Measurements from ENCODE around the gene UNC5A. TPM values are rescaled to one million over a fixed set of nuclear protein-coding genes. Genes with fewer than 3 reads are reported as not detected.

UNC5A gene
- total RNA-seq, 6 experiments from 2014 or later: not detected

- Mint-ChIP-seq H3K4me3 (no peak overlapping the region), H3K27me3 (ENCODE audit: insufficient read depth) (peaks cover 39% of the 10 kb centered on the region), H3K9me3 (no peaks in the 10 kb centered on the region), H3K4me1 (ENCODE audit: low read depth) (peaks cover 8% of the 10 kb centered on the region), H3K36me3 (ENCODE audit: low read depth) (no peaks in the 10 kb centered on the region), H3K27ac (no peak overlapping the region)
- no peak for DNase-seq
- no peak for TF ChIP-seq CTCF (IDR thresholded peaks at IDR 0.05)
Measured at GRCh38 chr5:176849611-176850227, 39.4 kb downstream of the UNC5A start.

- TF ChIP-seq CTCF (IDR thresholded peaks at IDR 0.05): no peak
- no peaks in the 10 kb centered on the region; the same call in 1 of the 2 replicates for H3K4me1 Mint-ChIP-seq (ENCODE audit: low read depth)
- H3K27me3 Mint-ChIP-seq (ENCODE audit: insufficient read depth): peaks cover 38% of the 10 kb centered on the region
- H3K36me3 Mint-ChIP-seq (ENCODE audit: low read depth): no peaks in the 10 kb centered on the region
- no peaks in the 10 kb centered on the region for H3K9me3 Mint-ChIP-seq
- H3K27ac Mint-ChIP-seq: no peak overlapping the region
- H3K4me3 Mint-ChIP-seq: no peak overlapping the region
- DNase-seq: no peak
Measured at GRCh38 chr5:176850371-176851245, 40.2 kb downstream of the UNC5A start.

DNA sequence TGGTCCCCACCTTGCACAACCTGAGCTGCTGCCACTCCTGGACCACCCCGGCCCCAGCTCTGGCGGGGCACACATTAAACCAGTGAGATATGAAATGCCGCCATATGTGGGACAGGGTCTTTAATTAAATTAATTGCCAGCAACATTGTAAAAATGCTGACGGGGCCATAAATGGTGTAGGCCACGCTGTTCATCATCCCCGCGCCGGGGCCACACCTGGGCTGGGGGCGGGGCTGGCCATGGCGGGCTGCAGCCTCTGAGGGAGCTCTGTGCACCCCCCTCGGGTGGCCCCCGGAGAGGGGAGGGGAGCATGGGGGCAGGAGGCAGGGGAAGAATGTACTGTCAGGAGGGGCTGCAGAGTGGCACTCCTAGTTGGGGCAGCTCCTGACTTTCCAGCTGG is 41.0 kb downstream of the UNC5A start:
- Mint-ChIP-seq H3K9me3 (no peaks in the 10 kb centered on the region), H3K27ac (no peak overlapping the region), H3K4me1 (ENCODE audit: low read depth) (no peaks in the 10 kb centered on the region)

GRCh38 chr5:176851871-176852658 is 41.7 kb downstream of the UNC5A start:
- Mint-ChIP-seq H3K27ac (no peak overlapping the region), H3K4me1 (ENCODE audit: low read depth) (no peaks in the 10 kb centered on the region), H3K36me3 (ENCODE audit: low read depth) (no peaks in the 10 kb centered on the region), H3K4me3 (no peak overlapping the region), H3K9me3 (no peaks in the 10 kb centered on the region), H3K27me3 (ENCODE audit: insufficient read depth) (peaks cover 41% of the 10 kb centered on the region)
- no peak for TF ChIP-seq CTCF (IDR thresholded peaks at IDR 0.05)
- DNase-seq: no peak

More for the DNA sequence above, 41.0 kb downstream of the UNC5A start:
- Mint-ChIP-seq H3K4me3 (no peak overlapping the region), H3K36me3 (ENCODE audit: low read depth) (no peaks in the 10 kb centered on the region), H3K27me3 (ENCODE audit: insufficient read depth) (peaks cover 36% of the 10 kb centered on the region)
- DNase-seq: no peak
- no peak for TF ChIP-seq CTCF (IDR thresholded peaks at IDR 0.05)

GRCh38 chr5:176853151-176853778 is 42.9 kb downstream of the UNC5A start:
- DNase-seq: no peak
- H3K36me3 Mint-ChIP-seq (ENCODE audit: low read depth): no peaks in the 10 kb centered on the region
- no peak for TF ChIP-seq CTCF (IDR thresholded peaks at IDR 0.05)
- H3K9me3 Mint-ChIP-seq: no peaks in the 10 kb centered on the region
- H3K27me3 Mint-ChIP-seq (ENCODE audit: insufficient read depth): peaks cover 42% of the 10 kb centered on the region
- no peak overlapping the region for H3K4me3 Mint-ChIP-seq
- H3K27ac Mint-ChIP-seq: no peak overlapping the region
- H3K4me1 Mint-ChIP-seq (ENCODE audit: low read depth): no peaks in the 10 kb centered on the region

All from HFFc6 (cell line).